ENCODE results near the gene ZBTB21. TPM values are rescaled to one million over a fixed set of nuclear protein-coding genes. Genes with fewer than 3 reads are reported as not detected.

Gene ZBTB21
- total and polyA plus RNA-seq, 2 of the 8 experiments (the other 6 are each of a cell fraction or from before 2014, with no cell fraction given) = 3.9 to 17.8 TPM

DNA sequence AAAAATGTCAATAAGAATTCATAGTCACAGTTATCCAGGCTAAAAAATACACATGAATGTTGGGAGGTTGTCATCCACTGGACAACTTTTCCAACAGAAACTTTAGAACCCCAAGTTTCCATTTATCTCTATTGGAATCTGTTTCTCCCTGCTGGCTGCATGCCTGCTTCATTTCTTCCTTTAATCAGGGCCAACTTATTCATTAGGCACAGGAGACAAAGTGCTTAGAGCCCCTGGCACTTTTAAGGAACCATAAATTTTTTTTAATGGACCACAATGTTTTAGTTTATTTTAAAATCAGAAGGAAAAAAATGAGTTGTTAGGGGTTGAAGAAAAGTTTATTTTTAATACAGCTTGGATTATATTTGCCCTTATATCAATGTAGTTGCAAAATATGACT lies 29.6 kb downstream of the ZBTB21 start:
- H3K4me3 ChIP-seq (ENCODE audit: extremely low read depth in 1 of 4, insufficient read depth in 2 of 4, low read depth in 3 of 4, low read length in 4 of 4) = no peak overlapping the region
- H2AK5ac ChIP-seq (ENCODE audit: low read depth, low read length) = no peak overlapping the region
- no peak overlapping the region for H3K18ac ChIP-seq (ENCODE audit: extremely low read depth, low read length)
- no peak overlapping the region for H3K4ac ChIP-seq (replicated peaks; ENCODE audit: insufficient read length, low read depth, low read length)
- H3K79me2 ChIP-seq (ENCODE audit: control insufficient read depth in 1 of 2, insufficient read depth in 2 of 2, low read length in 2 of 2) = no peaks in the 10 kb centered on the region
- FAIRE-seq = no peak
- H2BK120ac ChIP-seq (replicated peaks; ENCODE audit: low read depth, low read length) = no peak overlapping the region
- peaks cover 0 to 7% of the 10 kb centered on the region in 2 experiments; a peak in 2 of 4 replicates for H3K9me3 ChIP-seq (ENCODE audit: insufficient read depth in 2 of 2, low read depth in 1 of 2, low read length in 1 of 2)
- DNase-seq (ENCODE audit: low read depth in 1 of 2, low spot score in 2 of 2) = no peak
- no peaks in the 10 kb centered on the region; a peak in 1 of 7 replicates for H3K4me1 ChIP-seq (replicated peaks in 1 of 4; ENCODE audit: control insufficient read depth in 3 of 4, insufficient read depth in 4 of 4, low read length in 3 of 4)
- H3K36me3 ChIP-seq (ENCODE audit: control insufficient read depth in 2 of 4, insufficient read depth in 4 of 4, low read length in 3 of 4) = no peaks in the 10 kb centered on the region
- no peak overlapping the region for H2AFZ ChIP-seq (ENCODE audit: low read length)
- H4K5ac ChIP-seq (ENCODE audit: insufficient read length, low read depth, low read length) = no peak overlapping the region
- no peak overlapping the region for H3K56ac ChIP-seq (replicated peaks; ENCODE audit: insufficient read length, low read depth, low read length)
- no peak overlapping the region for H2BK20ac ChIP-seq (ENCODE audit: low read length)
- no peaks in the 10 kb centered on the region for H3K79me1 ChIP-seq (ENCODE audit: low read depth, low read length)
- H2BK15ac ChIP-seq (ENCODE audit: low read length) = no peak overlapping the region
- H4K8ac ChIP-seq (ENCODE audit: extremely low read depth, insufficient read depth, low read length) = no peak overlapping the region
- H3K9ac ChIP-seq (replicated peaks in 1 of 4; ENCODE audit: extremely low read depth in 1 of 4, low read depth in 3 of 4, low read length in 3 of 4) = no peak overlapping the region
- H3K23me2 ChIP-seq (ENCODE audit: low read depth, low read length) = no peaks in the 10 kb centered on the region
- no peak overlapping the region for H3K14ac ChIP-seq (ENCODE audit: insufficient read length)
- H3K27ac ChIP-seq (ENCODE audit: low read depth, low read length) = no peak overlapping the region
- H4K20me1 ChIP-seq (replicated peaks in 1 of 2; ENCODE audit: control insufficient read depth in 1 of 2, insufficient read depth in 2 of 2, low read length in 2 of 2) = no peaks in the 10 kb centered on the region
- H4K91ac ChIP-seq (replicated peaks; ENCODE audit: insufficient read length, low read length) = no peak overlapping the region
- no peak overlapping the region for H3K4me2 ChIP-seq (ENCODE audit: insufficient read depth in 1 of 2, low read depth in 2 of 2, low read length in 2 of 2)
- no peak overlapping the region for H2BK12ac ChIP-seq (ENCODE audit: low read depth, low read length)
- no peak overlapping the region for H3K23ac ChIP-seq (ENCODE audit: insufficient read length)
- CTCF ChIA-PET (ENCODE audit: partially characterized antibody) = interaction anchor here (1.3 to 2.5 kb wide), 2 partner anchors 21 to 136 kb away, joined by 5 to 6 read pairs; no protein-coding TSS in a partner anchor
- POLR2A ChIA-PET (ENCODE audit: partially characterized antibody) = no interaction called here
- no peaks in the 10 kb centered on the region for H3K27me3 ChIP-seq (replicated peaks in 1 of 4; ENCODE audit: control insufficient read depth in 3 of 4, extremely low read depth in 1 of 4, insufficient read depth in 3 of 4, low read length in 3 of 4)
- H2BK5ac ChIP-seq (ENCODE audit: low read depth, low read length) = no peak overlapping the region
- TF ChIP-seq CTBP2 (IDR thresholded peaks at IDR 0.05; ENCODE audit: borderline replicate concordance, insufficient read depth, insufficient read length, low read length) = no peak
- no peak for TF ChIP-seq NANOG (IDR thresholded peaks at IDR 0.05; ENCODE audit: insufficient read depth, low read depth, low read length, poor library complexity, severe bottlenecking)
- TF ChIP-seq, protein P1, sequence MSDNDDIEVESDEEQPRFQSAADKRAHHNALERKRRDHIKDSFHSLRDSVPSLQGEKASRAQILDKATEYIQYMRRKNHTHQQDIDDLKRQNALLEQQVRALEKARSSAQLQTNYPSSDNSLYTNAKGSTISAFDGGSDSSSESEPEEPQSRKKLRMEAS (IDR thresholded peaks at IDR 0.05) = no peak
- TF ChIP-seq SP4 (IDR thresholded peaks at IDR 0.05; ENCODE audit: low read length) = no peak
- no peak for TF ChIP-seq EP300 (IDR thresholded peaks at IDR 0.05; ENCODE audit: borderline replicate concordance in 1 of 2, low read depth in 2 of 2, low read length in 2 of 2)
- no peak for TF ChIP-seq CHD2 (IDR thresholded peaks at IDR 0.05; ENCODE audit: low read length)
- no peak for TF ChIP-seq TAF7 (optimal IDR thresholded peaks at IDR 0.05; ENCODE audit: borderline replicate concordance, low read depth, low read length)
- no peak for TF ChIP-seq MAFK (IDR thresholded peaks at IDR 0.05; ENCODE audit: low read depth, low read length)
- TF ChIP-seq BCL11A (IDR thresholded peaks at IDR 0.05; ENCODE audit: low read depth in 2 of 2, low read length in 2 of 2) = no peak
- no peak for TF ChIP-seq HDAC6 (IDR thresholded peaks at IDR 0.05; ENCODE audit: low read depth, low read length)
- TF ChIP-seq, protein P2, sequence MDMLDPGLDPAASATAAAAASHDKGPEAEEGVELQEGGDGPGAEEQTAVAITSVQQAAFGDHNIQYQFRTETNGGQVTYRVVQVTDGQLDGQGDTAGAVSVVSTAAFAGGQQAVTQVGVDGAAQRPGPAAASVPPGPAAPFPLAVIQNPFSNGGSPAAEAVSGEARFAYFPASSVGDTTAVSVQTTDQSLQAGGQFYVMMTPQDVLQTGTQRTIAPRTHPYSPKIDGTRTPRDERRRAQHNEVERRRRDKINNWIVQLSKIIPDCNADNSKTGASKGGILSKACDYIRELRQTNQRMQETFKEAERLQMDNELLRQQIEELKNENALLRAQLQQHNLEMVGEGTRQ (IDR thresholded peaks at IDR 0.05; ENCODE audit: low read length) = no peak
- no peak for TF ChIP-seq SIN3A (conservative IDR thresholded peaks at IDR 0.05 in 1 of 2, IDR thresholded peaks at IDR 0.05 in 1 of 2; ENCODE audit: low read depth in 1 of 2, low read length in 2 of 2)
- TF ChIP-seq RFX5 (IDR thresholded peaks at IDR 0.05; ENCODE audit: borderline replicate concordance, low read depth, low read length) = no peak
